GM12865 (cell line): ENCODE measurements around the gene TMEM123.

Experiments
- DNase-seq: peaks from one replicate; pipeline ENCODE4 v3.0.0; 2010; ENCODE audit warnings: low read depth
- H3K4me3 ChIP-seq: 2 replicates; pipeline ENCODE4 v1.5.1; 2011; ENCODE audit warnings: mild to moderate bottlenecking, low read depth, low read length, control low read depth
- CTCF ChIP-seq: IDR thresholded peaks from 2 replicates; pipeline ENCODE4 v1.5.1; 2011; ENCODE audit warnings: low read length, control low read depth, low read depth, inconsistent platforms; ENCODE audit not compliant: insufficient read depth; ENCODE audit errors: missing control alignments

Gene TMEM123, protein sequence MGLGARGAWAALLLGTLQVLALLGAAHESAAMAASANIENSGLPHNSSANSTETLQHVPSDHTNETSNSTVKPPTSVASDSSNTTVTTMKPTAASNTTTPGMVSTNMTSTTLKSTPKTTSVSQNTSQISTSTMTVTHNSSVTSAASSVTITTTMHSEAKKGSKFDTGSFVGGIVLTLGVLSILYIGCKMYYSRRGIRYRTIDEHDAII

DNA sequence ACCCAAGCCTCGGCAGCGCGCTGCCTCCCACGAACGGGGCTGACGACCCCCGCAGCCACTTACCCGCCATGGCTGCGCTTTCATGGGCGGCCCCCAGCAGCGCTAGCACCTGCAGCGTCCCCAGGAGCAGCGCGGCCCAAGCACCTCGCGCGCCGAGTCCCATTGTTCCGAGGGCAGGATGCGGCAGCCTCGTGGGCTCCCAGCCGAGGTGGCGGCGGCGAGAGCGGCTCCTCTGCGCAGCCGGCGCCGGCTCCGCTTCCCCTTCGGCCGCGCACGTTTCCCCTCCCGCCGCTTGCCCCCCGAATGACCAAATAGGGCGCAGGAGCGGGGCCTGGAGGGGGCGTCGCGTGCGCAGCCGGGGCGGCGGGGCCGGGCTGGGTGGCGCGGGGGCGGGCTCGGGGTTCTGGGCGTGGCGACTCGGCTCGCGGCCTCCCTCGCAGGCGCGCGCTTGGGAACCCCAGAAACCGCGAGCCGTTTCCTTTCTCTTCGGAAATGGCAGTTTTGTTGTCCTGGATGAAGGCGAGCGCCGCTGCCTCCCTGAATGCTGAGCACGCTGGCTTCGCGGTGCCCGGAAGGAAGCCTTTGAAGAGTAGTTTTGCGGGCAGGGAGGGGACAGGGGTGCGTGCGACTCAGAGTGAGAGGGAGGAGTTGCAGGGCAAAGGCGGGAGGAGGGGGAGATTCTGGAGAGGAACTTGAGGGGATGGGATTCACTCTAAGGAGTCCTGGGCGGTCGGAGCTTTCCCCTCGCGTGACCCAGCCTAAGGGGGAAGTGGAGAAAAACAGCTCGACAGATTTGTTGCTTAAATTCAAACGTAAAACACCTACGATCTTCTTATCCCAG lies at the start of gene TMEM123:
Gene TMEM123, minus strand, starts transcription at position 305 of the 841 bp plus-strand sequence. Its CDS starts 142 bp downstream, at position 163.
- peak within 1 kb of the TSS; percentile 98 for H3K4me3 ChIP-seq
- TF ChIP-seq CTCF, result no peak
- DNase-seq, result peak; percentile 91

DNA sequence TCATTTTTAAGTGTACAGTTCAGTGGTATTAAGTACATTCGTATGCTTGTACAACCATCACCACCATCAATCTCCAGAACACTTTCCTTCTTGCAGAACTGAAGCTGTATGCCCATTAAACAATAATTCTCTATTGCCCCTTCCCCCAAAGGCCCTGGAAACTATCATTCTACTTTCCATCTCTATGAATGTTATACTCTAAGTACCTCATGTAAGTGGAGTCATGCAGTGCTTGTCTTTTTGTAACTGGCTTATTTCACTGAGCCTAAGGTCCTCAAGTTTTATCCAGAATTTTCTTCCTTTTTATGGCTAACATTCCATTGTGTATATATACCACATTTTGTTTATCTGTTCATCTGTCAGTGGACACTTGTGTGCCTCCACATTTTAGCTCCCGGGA lies 48.3 kb upstream of the TMEM123 start:
- no peak for TF ChIP-seq CTCF
- no peak overlapping the region for H3K4me3 ChIP-seq
- DNase-seq, result no peak

- TF ChIP-seq CTCF, result no peak
- DNase-seq, result no peak
- no peak overlapping the region for H3K4me3 ChIP-seq
Measured at GRCh38 chr11:102499931-102500330, 47.4 kb upstream of the TMEM123 start.

DNA sequence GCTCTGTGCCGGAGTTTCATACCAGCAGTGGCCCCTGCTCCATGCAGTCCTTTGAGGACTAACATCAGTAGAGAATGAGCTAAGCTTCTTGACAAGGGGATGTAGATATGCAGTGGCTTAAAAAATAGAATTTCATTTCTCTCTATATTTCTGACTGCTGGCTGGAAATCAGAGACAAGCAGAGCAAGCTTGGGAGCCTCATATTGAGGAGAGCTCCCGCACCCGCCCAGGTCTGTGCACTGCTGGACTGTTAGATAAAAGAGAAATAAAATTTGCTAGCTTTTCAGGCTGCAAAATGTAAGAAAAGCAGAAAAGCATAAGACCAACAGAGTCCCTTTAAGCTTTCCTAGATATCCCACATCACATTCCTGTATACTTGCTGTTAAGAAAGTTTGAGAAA lies 46.6 kb upstream of the TMEM123 start:
- no peak for DNase-seq
- TF ChIP-seq CTCF, result no peak
- H3K4me3 ChIP-seq, result no peak overlapping the region

GRCh38 chr11:102497061-102497460 lies 44.5 kb upstream of the TMEM123 start:
- H3K4me3 ChIP-seq, result no peak overlapping the region
- DNase-seq, result no peak
- no peak for TF ChIP-seq CTCF

DNA sequence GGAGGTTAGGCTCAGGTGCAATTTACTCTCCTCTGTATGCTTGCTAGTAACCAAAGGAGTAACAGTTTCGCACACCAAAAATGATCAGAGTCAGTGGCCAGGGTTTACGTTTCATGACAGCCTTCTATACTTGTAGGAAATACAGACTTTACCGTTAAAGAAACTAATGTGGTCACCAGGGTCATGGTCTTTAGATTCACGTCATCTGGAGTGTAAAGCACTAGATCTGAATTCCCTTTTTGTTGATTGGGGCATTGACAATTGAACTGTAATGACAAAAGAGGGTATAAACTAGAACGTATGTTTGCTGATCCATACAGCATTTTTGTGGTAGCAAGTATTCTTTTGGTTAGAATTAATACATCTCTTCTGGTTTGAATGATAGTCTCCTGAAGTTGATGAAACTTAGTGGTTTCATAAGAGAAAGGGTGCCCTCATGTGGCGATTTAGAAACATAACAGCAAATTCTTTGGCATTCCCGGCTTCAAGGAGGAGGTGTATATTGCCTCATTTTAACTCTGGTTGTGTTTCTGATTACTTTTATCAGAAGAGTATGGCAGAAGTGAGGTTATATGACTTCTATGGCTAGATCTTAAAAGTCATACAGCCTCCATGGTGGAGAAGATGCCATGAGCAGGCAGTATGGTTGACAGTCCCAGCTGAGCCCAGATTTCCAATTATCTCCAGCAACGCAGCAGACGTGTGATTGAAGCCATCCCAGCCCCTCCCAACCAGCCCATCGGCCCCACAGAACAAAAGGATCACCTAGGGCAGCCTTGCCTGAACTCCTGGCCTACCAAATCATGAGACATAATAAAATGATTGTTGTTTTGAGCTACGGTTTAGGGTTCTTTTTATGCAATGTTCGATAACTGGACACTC lies 42.8 kb upstream of the TMEM123 start:
- H3K4me3 ChIP-seq, result no peak overlapping the region
- peak; percentile 54 for TF ChIP-seq CTCF

More for the DNA sequence above, 42.8 kb upstream of the TMEM123 start:
- peak; percentile 83 for DNase-seq
